Prostate gland (tissue), 2 donors: Measurements from ENCODE around the gene MYBPHL. TPM values are rescaled to one million over a fixed set of nuclear protein-coding genes. Genes with fewer than 3 reads are reported as not detected.

ENCODE experiments used
- DNase-seq: peaks from one replicate; pipeline ENCODE4 v3.0.0-alpha.2; 2019; ENCODE audit warnings: low spot score
- H3K27ac ChIP-seq, 2 donors: fragments of 200-600 bp; sonication (generic); 2 replicates each; pipeline ENCODE4 v1.5.1; 2017 to 2019
- H3K27me3 ChIP-seq: fragments of 200-600 bp; sonication (generic); replicated peaks from 2 replicates; pipeline ENCODE4 v1.5.1; 2019; ENCODE audit not compliant: insufficient read depth
- H3K36me3 ChIP-seq, 2 donors: fragments of 200-600 bp; sonication (generic); 1 replicate in 1 of 2; 2 replicates in 1 of 2; pipeline versions ENCODE4 v1.5.1 to v1.8.1; 2017 to 2019
- H3K4me1 ChIP-seq: fragments of 200-600 bp; sonication (generic); replicated peaks from 2 replicates; pipeline ENCODE4 v1.5.1; 2019
- H3K4me3 ChIP-seq, 2 donors: fragments of 200-600 bp; sonication (generic); 2 replicates each; pipeline ENCODE4 v1.5.1; 2017 to 2019
- H3K9me3 ChIP-seq: fragments of 200-600 bp; sonication (generic); 2 replicates; pipeline ENCODE4 v1.5.1; 2017
- CTCF ChIP-seq, 4 experiments: fragments of 200-600 bp in 2 of 4; fragments of 450-650 bp in 2 of 4; sonication (generic) in 2 of 4; IDR thresholded peaks; 1 replicate in 3 of 4; 2 replicates in 1 of 4; pipeline ENCODE4 v1.5.1; 2016 to 2019; ENCODE audit warnings: antibody characterized with exemption in 4 of 4, mild to moderate bottlenecking in 2 of 4, moderate library complexity in 2 of 4
- POLR2A ChIP-seq: fragments of 450-650 bp; IDR thresholded peaks from one replicate; pipeline ENCODE4 v1.6.1; 2016; ENCODE audit warnings: antibody characterized with exemption, mild to moderate bottlenecking
- POLR2AphosphoS5 ChIP-seq: sonication (generic); formaldehyde crosslinking; IDR thresholded peaks from one replicate; pipeline ENCODE4 v1.6.1; 2017; ENCODE audit warnings: antibody characterized with exemption
- WGBS: methylation state at CpG from one replicate; pipeline ENCODE4 v1.1.5; 2018; 5-methylcytosine and 5-hydroxymethylcytosine counted together
- intact Hi-C: fragments of 100-400 bp; cut with DNase I; formaldehyde crosslinking; loops from one replicate; pipeline ENCODE4 v1.14.2; 2022
- total RNA-seq, 2 donors: library from RNA; depleted of rRNA; stranded (reverse); fragments of >200 nt; gene quantifications; one replicate each; pipeline ENCODE4 v1.1.0, GENCODE V29; 2016

The MYBPHL gene
- total RNA-seq, 2 donors from 2014 or later, result not detected

- H3K9me3 ChIP-seq, result no peaks in the 10 kb centered on the region
These were observed 22.8 kb downstream of the MYBPHL start for GRCh38 chr1:109283748-109284600.

GRCh38 chr1:109282952-109283747, 23.7 kb downstream of the MYBPHL start, which contains the start of gene PSRC1:
Gene PSRC1, minus strand, starts transcription at chr1:109283145.
- peak in 3 of 4 experiments; percentile 31 to 68 (median 65) for TF ChIP-seq CTCF (IDR thresholded peaks at IDR 0.05)
- TF ChIP-seq POLR2AphosphoS5, result peak; percentile 96
- peak; percentile 71 for TF ChIP-seq POLR2A
- Histone ChIP-seq H3K27ac (peak within 1 kb of the TSS; percentile 85 to 87), H3K36me3 (no peaks in the 10 kb centered on the region), H3K9me3 (no peaks in the 10 kb centered on the region), H3K4me3 (peak within 1 kb of the TSS; percentile 44 to 48), H3K4me1 (peaks cover 4% of the 10 kb centered on the region), H3K27me3 (no peaks in the 10 kb centered on the region)
- WGBS, result under 1% methylated on average over 56 of the region's 56 CpGs
- intact Hi-C loops, result loop anchor here (2.0 kb wide), 1 partner anchor 116 kb away; no protein-coding TSS in a partner anchor
- DNase-seq, result peak; percentile 98

More at GRCh38 chr1:109283748-109284600, 22.8 kb downstream of the MYBPHL start:
- no peak for DNase-seq
- H3K27ac ChIP-seq, result peak overlapping the region; percentile 85 to 87
- 42% methylated on average over 17 of the region's 17 CpGs for WGBS
- H3K36me3 ChIP-seq, result no peaks in the 10 kb centered on the region
- H3K27me3 ChIP-seq, result no peaks in the 10 kb centered on the region
- TF ChIP-seq POLR2AphosphoS5, result no peak
- no peak for TF ChIP-seq CTCF (IDR thresholded peaks at IDR 0.05)
- no peak for TF ChIP-seq POLR2A
- H3K4me3 ChIP-seq, result peak overlapping the region; percentile 44 to 48
- intact Hi-C loops, result loop anchor here (2.0 kb wide), 1 partner anchor 115 kb away; no protein-coding TSS in a partner anchor
- H3K4me1 ChIP-seq, result peaks cover 4% of the 10 kb centered on the region

GRCh38 chr1:109282497-109282951, 24.3 kb downstream of the MYBPHL start:
- Histone ChIP-seq H3K27me3 (no peaks in the 10 kb centered on the region), H3K4me3 (peak overlapping the region; percentile 44 to 48), H3K36me3 (no peaks in the 10 kb centered on the region), H3K4me1 (peaks cover 4% of the 10 kb centered on the region), H3K27ac (peak overlapping the region; percentile 85 to 87), H3K9me3 (no peaks in the 10 kb centered on the region)
- 4% methylated on average over 10 of the region's 10 CpGs for WGBS
- intact Hi-C loops, result loop anchor here (2.0 kb wide), 1 partner anchor 116 kb away; no protein-coding TSS in a partner anchor
- TF ChIP-seq POLR2A (no peak), CTCF (IDR thresholded peaks at IDR 0.05) (no peak), POLR2AphosphoS5 (no peak)
- DNase-seq, result no peak

- TF ChIP-seq CTCF (IDR thresholded peaks at IDR 0.05) (no peak), POLR2AphosphoS5 (no peak), POLR2A (no peak)
- H3K4me1 ChIP-seq, result peaks cover 4% of the 10 kb centered on the region
- intact Hi-C loops, result loop anchor here (2.0 kb wide), 1 partner anchor 117 kb away; no protein-coding TSS in a partner anchor
- WGBS, result 58% methylated on average over 28 of the region's 28 CpGs
- H3K9me3 ChIP-seq, result no peaks in the 10 kb centered on the region
- peak overlapping the region in 1 of 2 donors; percentile 48 for H3K4me3 ChIP-seq
- no peaks in the 10 kb centered on the region for H3K27me3 ChIP-seq
- H3K27ac ChIP-seq, result no peak overlapping the region
- H3K36me3 ChIP-seq, result no peaks in the 10 kb centered on the region
- DNase-seq, result no peak
These were observed 24.9 kb downstream of the MYBPHL start for GRCh38 chr1:109281680-109282496.
